HEK293T (cell line): ENCODE data around the gene PORCN.
"Not testable (repeated sequence)": the region's sequence is repeated elsewhere in the genome, so short reads cannot be mapped to it uniquely, and the experiment has no call there.

Experiments
- CTCF ChIA-PET: fragments of 350-600 bp; formaldehyde crosslinking; extraction: SDS; loops from one replicate; lab custom pipeline; 2021; ENCODE audit warnings: antibody characterized with exemption, inconsistent platforms; lab: Yijun Ruan, JAX
- POLR2A ChIA-PET: fragments of 350-600 bp; formaldehyde crosslinking; extraction: SDS; loops from one replicate; lab custom pipeline; 2020; ENCODE audit warnings: antibody characterized with exemption, inconsistent platforms; lab: Yijun Ruan, JAX
- DNase-seq: peaks from one replicate; pipeline ENCODE4 v3.0.0; 2012; ENCODE audit warnings: mixed read lengths; ENCODE audit errors: extremely low spot score
- ARNT ChIP-seq: fragments of 450-650 bp; IDR thresholded peaks from 2 replicates; pipeline ENCODE4 v1.6.1; 2017; ENCODE audit warnings: mild to moderate bottlenecking
- BHLHE40 ChIP-seq: fragments of 450-650 bp; IDR thresholded peaks from 2 replicates; pipeline ENCODE4 v1.6.1; 2016; ENCODE audit warnings: mild to moderate bottlenecking, moderate library complexity, borderline replicate concordance
- CTBP1 ChIP-seq: fragments of 450-650 bp; IDR thresholded peaks from 2 replicates; pipeline ENCODE4 v1.6.1; 2016; ENCODE audit warnings: borderline replicate concordance
- ELF4 ChIP-seq: fragments of 450-650 bp; IDR thresholded peaks from 2 replicates; pipeline ENCODE4 v1.6.1; 2017; ENCODE audit warnings: antibody characterized with exemption
- FOXK2 ChIP-seq: fragments of 450-650 bp; IDR thresholded peaks from 2 replicates; pipeline ENCODE4 v1.6.1; 2016; ENCODE audit warnings: mild to moderate bottlenecking
- FOXM1 ChIP-seq: fragments of 450-650 bp; IDR thresholded peaks from 2 replicates; pipeline ENCODE4 v1.6.1; 2017; ENCODE audit warnings: mild to moderate bottlenecking, borderline replicate concordance
- HDGF ChIP-seq: fragments of 450-650 bp; IDR thresholded peaks from 2 replicates; pipeline ENCODE4 v1.6.1; 2017; ENCODE audit warnings: antibody characterized with exemption, borderline replicate concordance
- L3MBTL2 ChIP-seq: fragments of 450-650 bp; conservative IDR thresholded peaks from 2 replicates; pipeline ENCODE4 v1.6.1; 2016; ENCODE audit warnings: mild to moderate bottlenecking
- LEF1 ChIP-seq: fragments of 450-650 bp; IDR thresholded peaks from 2 replicates; pipeline ENCODE4 v1.6.1; 2017; ENCODE audit warnings: mild to moderate bottlenecking, borderline replicate concordance
- NFRKB ChIP-seq: fragments of 450-650 bp; IDR thresholded peaks from 2 replicates; pipeline ENCODE4 v1.6.1; 2016; ENCODE audit warnings: mild to moderate bottlenecking, moderate library complexity
- SP1 ChIP-seq: fragments of 450-650 bp; IDR thresholded peaks from 2 replicates; pipeline ENCODE4 v1.6.1; 2017
- SUZ12 ChIP-seq: fragments of 450-650 bp; IDR thresholded peaks from 2 replicates; pipeline ENCODE4 v1.6.1; 2016; ENCODE audit warnings: mild to moderate bottlenecking
- TARDBP ChIP-seq: fragments of 450-650 bp; IDR thresholded peaks from 2 replicates; pipeline ENCODE4 v1.6.1; 2016
- ZNF384 ChIP-seq: fragments of 450-650 bp; IDR thresholded peaks from 2 replicates; pipeline ENCODE4 v1.6.1; 2016
- TF ChIP-seq, protein P1 (sequence below): fragments of 450-650 bp; IDR thresholded peaks from 2 replicates; pipeline ENCODE4 v1.6.1; 2016

PORCN gene

DNA sequence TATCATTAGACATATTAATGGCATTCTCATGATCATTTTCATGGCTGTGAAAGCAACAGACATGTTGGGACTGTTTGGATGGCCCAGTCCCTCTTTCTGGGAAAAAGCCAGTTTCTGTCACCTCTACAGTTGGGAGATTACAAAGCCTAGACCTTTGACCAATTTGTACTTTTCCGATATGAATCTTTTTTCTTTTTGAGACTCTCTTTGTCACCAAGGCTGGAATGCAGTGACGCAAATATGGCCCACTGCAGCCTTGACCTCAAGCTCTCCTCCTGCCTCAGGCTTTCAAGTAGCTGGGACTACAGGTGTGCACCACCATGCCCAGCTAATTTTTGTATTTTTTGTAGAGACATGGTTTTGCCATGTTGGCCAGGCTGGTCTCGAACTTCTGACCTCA is 40.1 kb downstream of the PORCN start:
- TF ChIP-seq FOXM1 (no peak), ZNF384 (no peak), BHLHE40 (no peak), ELF4 (no peak), TARDBP (no peak), CTBP1 (no peak), NFRKB (no peak), L3MBTL2 (no peak), ARNT (no peak), HDGF (no peak), SUZ12 (no peak), FOXK2 (no peak), SP1 (no peak)
- TF ChIP-seq, protein P1, sequence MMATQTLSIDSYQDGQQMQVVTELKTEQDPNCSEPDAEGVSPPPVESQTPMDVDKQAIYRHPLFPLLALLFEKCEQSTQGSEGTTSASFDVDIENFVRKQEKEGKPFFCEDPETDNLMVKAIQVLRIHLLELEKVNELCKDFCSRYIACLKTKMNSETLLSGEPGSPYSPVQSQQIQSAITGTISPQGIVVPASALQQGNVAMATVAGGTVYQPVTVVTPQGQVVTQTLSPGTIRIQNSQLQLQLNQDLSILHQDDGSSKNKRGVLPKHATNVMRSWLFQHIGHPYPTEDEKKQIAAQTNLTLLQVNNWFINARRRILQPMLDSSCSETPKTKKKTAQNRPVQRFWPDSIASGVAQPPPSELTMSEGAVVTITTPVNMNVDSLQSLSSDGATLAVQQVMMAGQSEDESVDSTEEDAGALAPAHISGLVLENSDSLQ = no peak
- ChIA-PET CTCF (no interaction called here), POLR2A (no interaction called here)
- DNase-seq = no peak

DNA sequence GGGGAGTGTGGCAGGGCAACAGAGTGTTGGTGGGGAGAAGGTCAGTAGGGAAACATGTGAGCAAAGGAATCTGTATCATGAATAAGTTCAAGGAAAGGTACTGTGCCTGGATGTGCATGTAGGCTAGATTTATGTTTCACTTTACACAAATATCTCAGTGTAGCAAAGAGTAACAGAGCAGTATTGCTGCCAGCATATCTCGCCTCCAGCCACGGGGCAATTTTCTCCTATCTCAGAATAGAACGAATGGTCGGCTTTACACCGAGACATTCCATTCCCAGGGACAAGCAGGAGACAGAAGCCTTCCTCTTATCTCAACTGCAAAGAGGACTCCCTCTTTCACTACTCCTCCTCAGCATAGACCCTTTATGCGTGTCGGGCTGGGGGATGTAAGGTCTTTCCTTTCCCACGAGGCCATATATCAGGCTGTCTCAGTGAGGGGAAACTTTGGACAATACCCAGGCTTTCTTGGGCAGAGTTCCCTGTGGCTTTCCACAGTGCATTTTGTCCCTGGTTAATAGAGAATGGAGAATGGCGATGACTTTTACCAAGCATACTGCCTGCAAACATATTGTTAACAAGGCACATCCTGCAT is 47.0 kb downstream of the PORCN start:
- POLR2A ChIA-PET, DNase-seq, CTCF ChIA-PET: not testable (repeated sequence)

DNA sequence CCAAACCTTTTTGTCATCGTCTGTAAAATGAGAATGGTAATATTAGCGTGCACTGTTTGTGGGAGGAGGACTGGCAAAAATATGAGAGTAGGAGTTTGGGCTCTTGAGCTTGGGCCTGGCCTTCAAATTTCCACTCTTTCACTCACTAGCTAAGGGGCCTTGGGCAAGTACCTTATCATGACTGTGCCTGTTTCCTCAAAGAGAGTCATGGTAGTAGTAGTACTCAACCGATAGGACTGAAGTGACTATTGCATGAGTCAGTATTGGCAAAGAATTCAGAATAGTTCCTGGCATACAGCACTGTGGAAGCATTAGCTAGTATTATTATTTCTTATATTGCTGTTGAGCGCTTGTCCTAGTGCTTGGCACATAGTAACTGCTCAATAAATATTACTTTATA is 49.5 kb downstream of the PORCN start:
- TF ChIP-seq HDGF (no peak), TARDBP (no peak)
- ChIA-PET CTCF (no interaction called here), POLR2A (no interaction called here)
- DNase-seq = peak; percentile 1

DNA sequence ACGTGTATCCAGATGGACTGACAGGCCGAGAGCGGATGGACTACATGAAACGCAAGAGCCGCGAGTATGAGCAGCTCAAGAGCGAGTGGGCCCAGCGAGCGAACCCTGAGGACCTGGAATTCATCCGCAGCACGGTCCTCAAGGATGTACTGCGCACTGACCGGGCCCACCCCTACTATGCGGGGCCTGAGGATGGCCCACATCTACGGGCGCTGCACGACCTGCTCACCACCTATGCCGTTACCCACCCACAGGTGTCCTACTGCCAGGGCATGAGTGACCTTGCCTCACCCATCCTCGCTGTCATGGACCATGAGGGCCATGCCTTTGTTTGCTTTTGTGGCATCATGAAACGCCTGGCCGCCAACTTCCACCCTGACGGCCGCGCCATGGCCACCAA is 50.8 kb downstream of the PORCN start:
- CTCF ChIA-PET = no interaction called here
- POLR2A ChIA-PET = no interaction called here
- DNase-seq = no peak
- no peak for TF ChIP-seq FOXM1
- no peak for TF ChIP-seq ZNF384
- TF ChIP-seq L3MBTL2 = no peak
- TF ChIP-seq TARDBP = no peak
- no peak for TF ChIP-seq NFRKB
- no peak for TF ChIP-seq FOXK2
- TF ChIP-seq SP1 = no peak

DNA sequence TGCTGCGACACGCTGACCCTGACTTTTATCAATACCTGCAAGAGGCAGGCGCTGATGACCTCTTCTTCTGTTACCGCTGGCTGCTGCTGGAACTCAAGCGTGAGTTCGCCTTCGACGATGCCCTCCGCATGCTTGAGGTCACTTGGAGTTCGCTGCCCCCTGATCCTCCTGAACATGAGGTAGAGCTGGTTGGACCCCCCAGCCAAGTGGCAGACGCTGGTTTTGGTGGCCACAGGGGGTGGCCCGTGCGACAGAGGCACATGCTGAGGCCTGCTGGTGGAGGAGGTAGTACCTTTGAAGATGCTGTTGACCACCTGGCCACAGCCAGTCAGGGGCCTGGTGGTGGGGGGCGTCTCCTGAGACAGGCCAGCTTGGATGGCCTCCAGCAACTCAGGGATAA is 51.3 kb downstream of the PORCN start:
- TF ChIP-seq L3MBTL2 (no peak), NFRKB (no peak), ELF4 (no peak), FOXM1 (no peak), LEF1 (no peak), HDGF (no peak), TARDBP (no peak), ARNT (no peak), SP1 (no peak), FOXK2 (no peak)
- TF ChIP-seq, protein P1 = no peak
- CTCF ChIA-PET = no interaction called here
- POLR2A ChIA-PET = no interaction called here
- no peak for DNase-seq

DNA sequence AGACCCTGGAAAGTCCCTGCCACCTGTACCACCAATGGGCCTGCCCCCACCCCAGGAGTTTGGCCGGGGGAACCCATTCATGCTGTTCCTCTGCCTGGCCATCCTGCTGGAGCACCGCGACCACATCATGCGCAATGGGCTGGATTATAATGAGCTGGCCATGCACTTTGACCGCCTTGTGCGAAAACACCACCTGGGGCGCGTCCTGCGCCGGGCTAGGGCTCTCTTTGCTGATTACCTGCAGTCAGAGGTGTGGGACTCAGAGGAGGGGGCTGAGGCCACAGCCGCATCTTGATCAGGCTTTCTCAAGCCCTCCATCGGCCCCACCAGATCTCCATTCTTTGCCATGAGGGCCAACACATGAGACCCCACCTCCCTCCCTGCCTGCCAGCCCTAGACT is 51.9 kb downstream of the PORCN start:
- no peak for DNase-seq
- CTCF ChIA-PET = no interaction called here
- TF ChIP-seq ARNT = no peak
- no peak for TF ChIP-seq NFRKB
- TF ChIP-seq SP1 = no peak
- no peak for TF ChIP-seq CTBP1
- TF ChIP-seq FOXM1 = no peak

DNA sequence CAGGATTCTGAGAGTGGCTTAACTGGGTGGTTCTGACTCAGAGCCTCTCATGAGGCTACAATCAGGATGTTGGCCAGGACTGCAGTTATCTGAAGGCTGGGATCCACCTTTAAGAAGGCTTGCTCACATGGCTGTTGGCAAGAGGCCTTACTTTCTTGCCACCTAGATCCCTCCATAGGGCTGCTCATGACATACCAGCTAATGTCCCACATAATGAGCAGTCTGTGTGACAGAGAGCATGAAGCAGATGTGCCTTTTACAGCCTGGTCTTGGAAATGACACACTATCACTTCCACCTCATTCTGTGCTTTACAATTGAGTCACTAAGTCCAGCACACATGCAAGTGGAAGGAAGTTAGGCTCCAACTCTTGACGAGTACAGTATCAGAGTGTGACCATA is 61.2 kb downstream of the PORCN start:
- ChIA-PET CTCF (no interaction called here), POLR2A (no interaction called here)
- DNase-seq = no peak
- TF ChIP-seq ELF4 (no peak), ARNT (no peak), CTBP1 (no peak)

More for the DNA sequence above, 51.9 kb downstream of the PORCN start:
- POLR2A ChIA-PET = no interaction called here
